Vagina (tissue), 2 donors: Measurements from ENCODE around the gene SEPTIN14.

ENCODE experiments used
- POLR2A ChIP-seq, 2 donors: fragments of 450-650 bp; IDR thresholded peaks; one replicate each; pipeline ENCODE4 v1.6.1; 2017; ENCODE audit warnings: antibody characterized with exemption in 2 of 2, mild to moderate bottlenecking in 2 of 2, moderate library complexity in 2 of 2
- TF ChIP-seq, protein P1 (sequence below), 3 experiments: fragments of 450-650 bp in 2 of 3; fragments of 200-600 bp in 1 of 3; sonication (generic) in 1 of 3; IDR thresholded peaks; one replicate each; pipeline ENCODE4 v1.5.1; 2017 to 2019; ENCODE audit warnings: antibody characterized with exemption in 3 of 3, mild to moderate bottlenecking in 2 of 3, moderate library complexity in 2 of 3

GRCh38 chr7:55792048-55792447, 70.5 kb downstream of the SEPTIN14 start:
- TF ChIP-seq, protein P1, sequence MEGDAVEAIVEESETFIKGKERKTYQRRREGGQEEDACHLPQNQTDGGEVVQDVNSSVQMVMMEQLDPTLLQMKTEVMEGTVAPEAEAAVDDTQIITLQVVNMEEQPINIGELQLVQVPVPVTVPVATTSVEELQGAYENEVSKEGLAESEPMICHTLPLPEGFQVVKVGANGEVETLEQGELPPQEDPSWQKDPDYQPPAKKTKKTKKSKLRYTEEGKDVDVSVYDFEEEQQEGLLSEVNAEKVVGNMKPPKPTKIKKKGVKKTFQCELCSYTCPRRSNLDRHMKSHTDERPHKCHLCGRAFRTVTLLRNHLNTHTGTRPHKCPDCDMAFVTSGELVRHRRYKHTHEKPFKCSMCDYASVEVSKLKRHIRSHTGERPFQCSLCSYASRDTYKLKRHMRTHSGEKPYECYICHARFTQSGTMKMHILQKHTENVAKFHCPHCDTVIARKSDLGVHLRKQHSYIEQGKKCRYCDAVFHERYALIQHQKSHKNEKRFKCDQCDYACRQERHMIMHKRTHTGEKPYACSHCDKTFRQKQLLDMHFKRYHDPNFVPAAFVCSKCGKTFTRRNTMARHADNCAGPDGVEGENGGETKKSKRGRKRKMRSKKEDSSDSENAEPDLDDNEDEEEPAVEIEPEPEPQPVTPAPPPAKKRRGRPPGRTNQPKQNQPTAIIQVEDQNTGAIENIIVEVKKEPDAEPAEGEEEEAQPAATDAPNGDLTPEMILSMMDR (IDR thresholded peaks at IDR 0.05), result no peak
- no peak for TF ChIP-seq POLR2A (IDR thresholded peaks at IDR 0.05)
